ENCODE data around the gene INPP5A.
"Not testable (repeated sequence)": the region's sequence is repeated elsewhere in the genome, so short reads cannot be mapped to it uniquely, and the experiment has no call there.

INPP5A gene

GRCh38 chr10:132690821-132691610, 153.4 kb downstream of the INPP5A start:
- no peak for DNase-seq (ENCODE audit: low read depth)

DNA sequence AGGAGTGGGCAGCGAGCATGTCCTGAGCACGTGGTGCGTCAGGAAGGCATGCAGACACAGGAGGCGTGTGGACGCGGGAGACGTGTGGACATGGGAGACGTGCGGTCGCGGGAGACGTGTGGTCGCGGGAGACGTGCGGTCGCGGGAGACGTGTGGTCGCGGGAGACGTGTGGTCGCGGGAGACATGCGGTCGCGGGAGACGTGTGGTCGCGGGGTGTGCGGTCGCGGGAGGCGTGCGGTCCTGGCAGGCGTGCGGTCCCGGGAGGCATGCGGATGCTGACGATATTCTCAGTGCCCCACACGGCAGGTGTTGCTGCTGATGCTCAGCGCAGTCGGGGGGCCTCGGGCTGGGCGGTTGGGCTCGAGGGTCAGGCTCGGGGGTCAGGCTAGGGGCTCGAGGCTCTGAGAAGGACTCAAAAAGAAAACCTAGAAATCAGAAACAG, 154.1 kb downstream of the INPP5A start:
- no peak for DNase-seq (ENCODE audit: low read depth)

DNA sequence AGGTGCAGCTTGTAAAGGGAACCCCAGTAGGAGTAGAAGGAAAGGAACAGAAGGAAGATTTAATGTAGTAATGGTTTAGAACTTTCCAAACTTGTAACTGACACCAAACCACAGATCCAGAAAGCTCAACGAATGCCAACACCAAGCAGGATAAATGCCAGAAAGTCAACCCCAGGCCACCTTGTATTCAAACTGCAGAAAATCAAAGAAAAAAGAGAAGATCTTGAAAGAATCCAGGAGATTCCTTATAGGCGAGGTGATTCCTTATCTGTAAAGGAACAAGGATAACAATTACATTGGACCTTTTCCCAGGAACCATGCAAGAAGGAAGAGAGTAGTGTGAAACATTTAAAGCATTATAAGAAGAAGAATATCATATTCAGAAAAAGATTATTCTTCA, 154.7 kb downstream of the INPP5A start:
- no peak for DNase-seq (ENCODE audit: low read depth)

- DNase-seq (ENCODE audit: low read depth), result no peak
These were observed 156.1 kb downstream of the INPP5A start for GRCh38 chr10:132693676-132694075.

GRCh38 chr10:132696204-132696603, 158.6 kb downstream of the INPP5A start:
- no peak for DNase-seq (ENCODE audit: low read depth)

- DNase-seq (ENCODE audit: low read depth), result no peak
These were observed 159.4 kb downstream of the INPP5A start for GRCh38 chr10:132696728-132697577.

DNA sequence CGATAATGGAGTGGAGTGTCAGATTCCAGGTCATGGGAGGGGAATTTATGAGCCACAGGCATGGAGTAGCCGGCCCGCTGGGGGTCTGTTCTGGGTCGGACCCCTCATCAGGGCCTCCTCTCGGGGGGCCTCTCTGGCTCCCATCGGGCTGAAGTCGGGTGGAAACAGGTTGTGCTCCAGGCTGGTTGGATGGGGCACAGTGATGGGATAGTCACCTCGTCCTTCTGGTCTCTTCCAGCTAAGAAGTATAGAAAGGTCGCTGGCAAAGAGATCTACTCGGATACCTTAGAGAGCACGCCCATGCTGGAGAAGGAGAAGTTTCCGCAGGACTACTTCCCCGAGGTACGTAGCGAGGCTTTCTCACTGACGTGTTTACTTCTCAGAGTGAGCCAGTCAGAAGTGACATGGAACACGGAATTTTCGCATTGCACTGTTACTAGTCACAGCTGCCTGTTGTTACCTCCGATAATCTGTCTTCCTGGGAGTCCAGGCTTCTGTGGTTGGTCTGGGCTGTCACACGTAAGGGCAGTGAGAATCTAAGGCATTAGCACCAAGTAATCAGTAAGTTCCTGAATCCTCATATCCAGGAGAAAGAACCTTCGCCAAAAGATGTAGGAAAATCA, 160.1 kb downstream of the INPP5A start:
- DNase-seq (ENCODE audit: low read depth), result no peak

GRCh38 chr10:132698211-132698751, 160.7 kb downstream of the INPP5A start:
- DNase-seq (ENCODE audit: low read depth), result no peak

GRCh38 chr10:132698761-132699391, 161.3 kb downstream of the INPP5A start:
- no peak for DNase-seq (ENCODE audit: low read depth)

GRCh38 chr10:132699411-132700155, 162.0 kb downstream of the INPP5A start:
- no peak for DNase-seq (ENCODE audit: low read depth)

DNA sequence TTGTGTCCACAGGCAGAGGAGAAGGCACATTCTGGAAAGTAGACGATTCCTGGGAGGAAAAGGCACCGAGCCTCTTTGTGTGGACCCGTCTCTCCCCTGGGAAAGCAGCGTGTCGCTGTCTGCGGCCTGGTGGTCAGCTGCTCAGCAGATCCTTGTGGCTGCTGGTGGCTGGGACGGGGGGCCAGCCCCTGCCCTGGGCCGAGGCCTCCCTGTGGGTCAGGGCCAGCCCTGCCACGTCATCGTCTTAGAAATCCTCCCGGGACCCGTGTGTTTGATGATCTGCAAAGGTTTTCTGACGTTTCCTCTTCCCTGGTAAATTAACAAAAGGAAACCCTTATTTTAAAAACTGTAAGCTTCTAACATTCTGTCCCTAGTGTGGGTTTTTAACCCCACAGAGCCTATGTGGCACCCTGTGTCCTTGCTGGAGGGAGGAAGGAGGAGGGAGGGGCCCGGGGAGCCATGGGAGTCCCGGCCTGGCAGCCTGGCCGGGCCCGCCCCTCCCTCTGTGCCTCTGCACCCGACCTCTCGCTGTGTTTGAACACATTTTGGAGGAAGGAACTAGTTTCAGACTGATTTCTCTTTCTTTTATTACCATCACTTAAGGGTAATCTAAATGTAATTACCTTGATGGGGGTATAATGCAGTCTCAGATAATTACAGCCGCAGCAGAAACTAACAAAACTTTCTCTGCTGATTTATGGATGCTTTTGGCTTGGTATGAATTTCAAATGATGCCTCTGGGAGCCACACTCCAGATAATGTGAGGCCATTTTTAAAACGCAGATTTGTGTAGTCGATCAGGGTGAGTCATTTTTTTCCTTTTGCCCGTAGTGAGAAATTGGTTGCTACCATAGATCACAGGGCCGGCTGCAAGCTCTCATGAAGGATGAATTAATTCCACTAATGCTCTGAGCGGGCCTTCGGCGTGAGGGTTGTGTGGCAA, 162.8 kb downstream of the INPP5A start:
- DNase-seq (ENCODE audit: low read depth), result no peak

DNA sequence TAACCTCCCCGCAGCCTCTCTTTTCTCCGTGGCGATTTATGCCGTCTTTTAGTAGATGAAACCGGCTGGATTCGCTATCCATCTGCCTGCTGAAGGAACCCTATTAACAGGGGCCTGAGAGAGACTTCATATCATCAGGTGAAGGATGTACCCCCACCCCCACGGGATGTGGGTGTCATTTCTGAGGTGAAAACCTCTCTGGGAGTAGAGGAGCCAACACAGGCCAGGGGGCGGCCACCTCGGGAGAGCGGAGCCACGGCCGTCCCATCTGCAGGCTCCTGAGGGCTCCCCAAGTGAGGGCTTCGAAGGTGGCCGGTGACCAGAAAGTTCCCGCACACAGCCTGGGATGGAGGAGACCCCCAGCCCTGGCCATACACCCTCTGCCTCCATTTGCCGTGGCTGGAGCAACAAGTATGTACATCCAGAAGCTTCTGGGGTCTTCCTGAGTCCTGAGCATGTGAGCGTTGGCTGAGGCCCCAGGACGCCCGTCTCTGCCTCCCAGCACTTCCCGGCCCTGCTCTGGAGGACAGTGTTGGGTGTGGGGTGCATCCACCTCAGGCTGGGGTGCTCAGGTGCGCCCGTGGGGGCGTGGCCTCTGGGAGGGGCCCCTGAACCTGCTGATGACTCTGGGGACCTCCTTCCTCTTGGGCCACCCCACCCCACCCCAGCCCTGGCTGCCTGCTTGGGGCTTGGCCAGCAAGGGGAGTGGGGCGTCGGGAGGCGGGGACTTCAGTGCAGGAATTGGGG, 163.7 kb downstream of the INPP5A start:
- no peak for DNase-seq (ENCODE audit: low read depth)

DNA sequence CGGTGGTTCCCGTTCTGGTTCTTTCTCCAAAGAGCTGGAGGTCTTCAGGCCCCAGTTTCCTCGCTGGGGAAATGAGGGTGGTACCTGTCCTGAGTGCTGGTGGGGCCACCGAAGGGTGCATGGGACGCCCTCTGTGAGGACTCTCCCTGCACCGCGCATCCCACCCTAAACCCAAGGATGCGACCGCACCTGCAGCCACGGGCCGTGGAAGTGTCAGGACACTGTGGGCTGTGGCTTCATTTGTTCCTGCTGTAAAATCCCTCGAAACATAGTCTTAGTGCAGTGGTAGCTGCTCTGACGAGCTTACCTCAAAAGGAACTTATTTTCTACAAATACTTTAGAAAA, 164.2 kb downstream of the INPP5A start:
- DNase-seq (ENCODE audit: low read depth), result no peak

- no peak for DNase-seq (ENCODE audit: low read depth)
These were observed 165.2 kb downstream of the INPP5A start for GRCh38 chr10:132702601-132703418.

DNA sequence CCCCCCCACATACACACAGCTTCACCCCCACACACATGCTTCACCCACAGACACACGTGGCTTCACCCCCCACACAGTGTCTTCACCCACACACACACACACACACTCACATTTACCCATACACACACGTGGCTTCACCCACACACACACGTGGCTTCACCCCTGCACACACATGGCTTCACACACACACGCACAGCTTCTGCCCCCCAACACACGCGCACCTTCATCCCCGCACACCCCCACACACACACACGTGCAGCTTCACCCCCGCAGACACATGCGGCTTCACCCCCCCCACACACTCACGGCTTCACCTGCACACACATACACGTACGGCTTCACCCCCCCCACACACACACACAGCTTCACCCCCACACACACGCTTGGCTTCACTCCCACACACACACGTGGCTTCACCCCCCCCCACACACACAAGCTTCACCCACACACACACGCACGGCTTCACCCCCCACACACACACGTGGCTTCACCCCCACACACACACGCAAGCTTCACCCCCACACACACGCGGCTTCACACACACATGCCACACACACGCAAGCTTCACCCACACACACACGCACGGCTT, 165.9 kb downstream of the INPP5A start:
- DNase-seq (ENCODE audit: low read depth), result no peak

- DNase-seq (ENCODE audit: low read depth), result no peak
These were observed 166.6 kb downstream of the INPP5A start for GRCh38 chr10:132704008-132704814.

DNA sequence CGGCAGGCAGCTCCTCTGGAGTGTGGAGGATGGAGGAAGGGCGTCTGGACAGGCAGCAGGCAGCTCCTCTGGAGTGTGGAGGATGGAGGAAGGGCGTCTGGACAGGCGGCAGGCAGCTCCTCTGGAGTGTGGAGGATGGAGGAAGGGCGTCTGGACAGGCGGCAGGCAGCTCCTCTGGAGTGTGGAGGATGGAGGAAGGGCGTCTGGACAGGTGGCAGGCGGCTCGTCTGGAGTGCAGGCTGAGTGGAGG, 167.2 kb downstream of the INPP5A start:
- not testable (repeated sequence) for DNase-seq (ENCODE audit: low read depth)

DNA sequence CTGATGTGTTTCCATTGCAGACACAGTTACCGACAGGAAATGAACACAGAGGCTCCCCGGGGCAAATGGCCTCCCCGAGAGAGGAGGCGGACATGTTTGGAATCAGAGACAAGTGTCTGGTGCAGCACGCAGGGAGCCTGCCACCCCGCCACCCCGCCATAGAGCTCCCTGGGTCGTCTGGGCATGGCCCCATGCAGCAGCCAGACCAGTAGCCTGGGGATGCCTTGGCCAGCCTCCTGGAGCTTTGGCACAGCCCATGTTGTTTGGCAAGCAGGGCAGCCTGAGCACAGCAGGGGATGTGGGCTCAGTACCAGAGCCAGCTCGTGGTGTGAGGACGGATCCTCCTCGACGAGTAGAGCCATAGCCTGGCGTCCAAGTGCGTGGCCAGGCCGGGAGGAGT, 167.6 kb downstream of the INPP5A start:
- DNase-seq (ENCODE audit: low read depth), result no peak
